Vagina (tissue), 2 donors: Measurements from ENCODE around the gene CBLB. TPM values are rescaled to one million over a fixed set of nuclear protein-coding genes. Genes with fewer than 3 reads are reported as not detected.
A peak's percentile ranks its signal among the peaks of the same experiment; 100 is the strongest.

Experiments used
- DNase-seq, 2 donors: peaks; one replicate each; pipeline ENCODE4 v3.0.0-alpha.2; 2017; ENCODE audit errors: extremely low spot score in 2 of 2
- H3K27ac ChIP-seq: fragments of 200-600 bp; sonication (generic); one replicate; pipeline ENCODE4 v1.5.1; 2019
- H3K27me3 ChIP-seq: fragments of 200-600 bp; sonication (generic); one replicate; pipeline ENCODE4 v1.5.1; 2019
- H3K36me3 ChIP-seq, 2 donors: fragments of 200-600 bp; sonication (generic); one replicate each; pipeline ENCODE4 v1.5.1; 2017 to 2019
- H3K4me1 ChIP-seq: fragments of 200-600 bp; sonication (generic); one replicate; pipeline ENCODE4 v1.5.1; 2019
- H3K4me3 ChIP-seq, 2 donors: fragments of 200-600 bp; sonication (generic); 1 replicate in 1 of 2; 2 replicates in 1 of 2; pipeline ENCODE4 v1.5.1; 2016 to 2019
- H3K9me3 ChIP-seq: fragments of 200-600 bp; sonication (generic); one replicate; pipeline ENCODE4 v1.5.1; 2019
- POLR2A ChIP-seq, 2 donors: fragments of 450-650 bp; IDR thresholded peaks; one replicate each; pipeline ENCODE4 v1.6.1; 2017; ENCODE audit warnings: antibody characterized with exemption in 2 of 2, mild to moderate bottlenecking in 2 of 2, moderate library complexity in 2 of 2
- POLR2AphosphoS5 ChIP-seq, 2 donors: sonication (generic); formaldehyde crosslinking; IDR thresholded peaks; one replicate each; pipeline ENCODE4 v1.9.0; 2017; ENCODE audit warnings: antibody characterized with exemption in 2 of 2, mild to moderate bottlenecking in 2 of 2, low read depth in 1 of 2; ENCODE audit not compliant: insufficient read depth in 1 of 2
- intact Hi-C: fragments of 100-400 bp; cut with DNase I; formaldehyde crosslinking; loops from one replicate; pipeline ENCODE4 v1.15.1; 2023
- total RNA-seq: library from RNA; depleted of rRNA; stranded (reverse); fragments of >200 nt; gene quantifications from one replicate; pipeline ENCODE4 v1.2.3, GENCODE V29; 2016
- TF ChIP-seq, protein P1 (sequence below), 3 experiments: fragments of 450-650 bp in 2 of 3; fragments of 200-600 bp in 1 of 3; sonication (generic) in 1 of 3; IDR thresholded peaks; one replicate each; pipeline ENCODE4 v1.5.1; 2017 to 2019; ENCODE audit warnings: antibody characterized with exemption in 3 of 3, mild to moderate bottlenecking in 2 of 3, moderate library complexity in 2 of 3

The CBLB gene
- total RNA-seq, 1 donor from 2014 or later, result 58.4 TPM

DNA sequence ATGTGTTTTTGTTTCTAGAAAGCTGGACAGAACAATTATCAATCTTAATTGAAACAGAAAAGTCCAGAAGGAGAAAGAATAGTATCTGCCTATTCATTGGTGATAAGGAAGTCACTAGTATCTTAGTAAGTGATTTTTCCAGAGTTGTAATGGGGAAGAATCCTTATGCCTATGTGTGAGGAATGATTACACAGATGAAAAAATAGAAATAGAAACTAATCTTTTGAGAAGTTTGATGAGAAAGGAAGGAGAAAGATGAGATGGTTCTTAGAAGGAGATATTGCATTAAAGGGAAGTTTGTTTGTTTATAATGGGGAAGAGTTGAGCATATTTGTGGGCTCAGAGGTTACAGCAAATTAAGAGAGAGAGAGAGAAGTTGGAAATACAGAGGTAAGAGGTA is 42.7 kb upstream of the CBLB start:
- intact Hi-C loops, result no loop called here

DNA sequence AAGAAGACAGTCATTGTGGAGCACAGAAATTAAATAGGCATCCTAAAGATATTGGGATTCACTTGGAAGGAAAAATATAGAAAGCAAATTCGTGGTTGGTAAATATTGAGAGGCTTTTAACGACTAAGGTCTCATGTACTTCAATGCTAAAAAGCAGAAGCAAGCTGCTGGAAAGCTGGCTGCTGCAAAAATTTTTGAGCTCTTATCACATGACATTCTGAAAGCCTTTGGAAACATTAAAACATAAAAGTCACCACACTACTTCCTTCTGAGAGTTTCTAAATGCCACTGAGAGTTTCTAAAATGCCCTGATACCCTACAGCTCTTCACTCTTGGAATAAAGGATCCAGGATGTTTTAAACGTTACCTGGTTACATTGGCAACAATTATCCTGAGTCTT is 39.0 kb upstream of the CBLB start:
- Histone ChIP-seq H3K36me3 (no peaks in the 10 kb centered on the region), H3K9me3 (no peaks in the 10 kb centered on the region), H3K4me3 (no peak overlapping the region), H3K27me3 (no peaks in the 10 kb centered on the region), H3K27ac (no peak overlapping the region), H3K4me1 (peaks cover 10% of the 10 kb centered on the region)
- intact Hi-C loops, result loop anchor here (2.0 kb wide), 1 partner anchor 39 kb away; the partner anchor contains the start of gene CBLB
- TF ChIP-seq POLR2AphosphoS5 (IDR thresholded peaks at IDR 0.05; ENCODE audit: insufficient read depth in 1 of 2, low read depth in 1 of 2) (no peak), POLR2A (IDR thresholded peaks at IDR 0.05) (no peak)
- TF ChIP-seq, protein P1, sequence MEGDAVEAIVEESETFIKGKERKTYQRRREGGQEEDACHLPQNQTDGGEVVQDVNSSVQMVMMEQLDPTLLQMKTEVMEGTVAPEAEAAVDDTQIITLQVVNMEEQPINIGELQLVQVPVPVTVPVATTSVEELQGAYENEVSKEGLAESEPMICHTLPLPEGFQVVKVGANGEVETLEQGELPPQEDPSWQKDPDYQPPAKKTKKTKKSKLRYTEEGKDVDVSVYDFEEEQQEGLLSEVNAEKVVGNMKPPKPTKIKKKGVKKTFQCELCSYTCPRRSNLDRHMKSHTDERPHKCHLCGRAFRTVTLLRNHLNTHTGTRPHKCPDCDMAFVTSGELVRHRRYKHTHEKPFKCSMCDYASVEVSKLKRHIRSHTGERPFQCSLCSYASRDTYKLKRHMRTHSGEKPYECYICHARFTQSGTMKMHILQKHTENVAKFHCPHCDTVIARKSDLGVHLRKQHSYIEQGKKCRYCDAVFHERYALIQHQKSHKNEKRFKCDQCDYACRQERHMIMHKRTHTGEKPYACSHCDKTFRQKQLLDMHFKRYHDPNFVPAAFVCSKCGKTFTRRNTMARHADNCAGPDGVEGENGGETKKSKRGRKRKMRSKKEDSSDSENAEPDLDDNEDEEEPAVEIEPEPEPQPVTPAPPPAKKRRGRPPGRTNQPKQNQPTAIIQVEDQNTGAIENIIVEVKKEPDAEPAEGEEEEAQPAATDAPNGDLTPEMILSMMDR (IDR thresholded peaks at IDR 0.05), result no peak
- DNase-seq, result no peak

More for the DNA sequence above, 42.7 kb upstream of the CBLB start:
- Histone ChIP-seq H3K27ac (no peak overlapping the region), H3K9me3 (no peaks in the 10 kb centered on the region), H3K4me3 (no peak overlapping the region), H3K27me3 (no peaks in the 10 kb centered on the region), H3K36me3 (no peaks in the 10 kb centered on the region), H3K4me1 (peaks cover 1% of the 10 kb centered on the region)
- TF ChIP-seq POLR2A (IDR thresholded peaks at IDR 0.05) (no peak), POLR2AphosphoS5 (IDR thresholded peaks at IDR 0.05; ENCODE audit: insufficient read depth in 1 of 2, low read depth in 1 of 2) (no peak)
- TF ChIP-seq, protein P1 (IDR thresholded peaks at IDR 0.05), result no peak
- DNase-seq, result no peak

DNA sequence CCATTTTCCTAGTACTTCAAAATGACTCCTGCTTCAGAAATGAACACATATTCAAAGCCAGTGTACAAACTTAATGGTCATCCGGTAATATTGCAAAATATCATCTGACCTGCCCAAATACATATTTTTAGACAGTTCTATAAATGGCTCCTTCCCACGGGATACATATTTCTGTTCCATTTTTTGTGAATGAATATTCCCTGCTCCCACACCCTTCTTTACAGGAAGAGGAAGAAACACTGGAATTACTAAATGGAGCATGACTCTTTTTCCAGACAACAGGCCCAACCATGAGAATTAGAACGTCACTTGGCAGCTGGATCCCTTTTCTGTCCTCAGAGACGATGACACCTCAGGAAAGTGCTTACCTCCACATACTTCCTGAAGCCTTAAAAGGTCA is 38.0 kb upstream of the CBLB start:
- Histone ChIP-seq H3K4me1 (peaks cover 10% of the 10 kb centered on the region), H3K4me3 (no peak overlapping the region), H3K27ac (peak overlapping the region; percentile 66), H3K27me3 (no peaks in the 10 kb centered on the region), H3K36me3 (no peaks in the 10 kb centered on the region), H3K9me3 (no peaks in the 10 kb centered on the region)
- peak in 1 of 2 donors; percentile 92 for DNase-seq
- TF ChIP-seq POLR2A (IDR thresholded peaks at IDR 0.05) (no peak), POLR2AphosphoS5 (IDR thresholded peaks at IDR 0.05; ENCODE audit: insufficient read depth in 1 of 2, low read depth in 1 of 2) (peak in 1 of 2 donors; percentile 95)
- intact Hi-C loops, result loop anchor here (2.0 kb wide), 1 partner anchor 38 kb away; the partner anchor contains the start of gene CBLB

DNA sequence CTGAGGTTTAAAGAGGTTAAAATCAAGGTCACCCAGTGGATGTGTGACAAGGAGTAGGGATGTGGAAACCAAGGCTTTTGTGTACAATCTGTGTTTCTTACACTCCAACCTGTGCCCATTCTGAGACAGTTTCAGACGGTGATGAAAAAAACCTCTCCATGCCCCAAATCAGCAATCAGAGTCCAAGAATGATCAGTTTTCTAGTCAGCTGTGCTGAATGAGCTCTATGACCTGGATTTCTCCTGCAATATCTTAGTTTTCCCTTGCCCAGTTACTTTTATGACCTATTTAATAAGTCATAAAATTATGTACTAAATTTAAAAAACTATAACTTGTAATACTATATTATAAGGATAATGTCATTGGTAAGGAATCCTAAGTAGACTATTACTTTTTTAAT is 37.5 kb upstream of the CBLB start:
- peaks cover 10% of the 10 kb centered on the region for H3K4me1 ChIP-seq
- no peaks in the 10 kb centered on the region for H3K27me3 ChIP-seq
- no peak for DNase-seq
- no peaks in the 10 kb centered on the region for H3K36me3 ChIP-seq
- intact Hi-C loops, result loop anchor here (2.0 kb wide), 1 partner anchor 38 kb away; the partner anchor contains the start of gene CBLB
- TF ChIP-seq POLR2AphosphoS5 (IDR thresholded peaks at IDR 0.05; ENCODE audit: insufficient read depth in 1 of 2, low read depth in 1 of 2), result no peak
- peak overlapping the region; percentile 66 for H3K27ac ChIP-seq
- H3K4me3 ChIP-seq, result no peak overlapping the region
- H3K9me3 ChIP-seq, result no peaks in the 10 kb centered on the region

DNA sequence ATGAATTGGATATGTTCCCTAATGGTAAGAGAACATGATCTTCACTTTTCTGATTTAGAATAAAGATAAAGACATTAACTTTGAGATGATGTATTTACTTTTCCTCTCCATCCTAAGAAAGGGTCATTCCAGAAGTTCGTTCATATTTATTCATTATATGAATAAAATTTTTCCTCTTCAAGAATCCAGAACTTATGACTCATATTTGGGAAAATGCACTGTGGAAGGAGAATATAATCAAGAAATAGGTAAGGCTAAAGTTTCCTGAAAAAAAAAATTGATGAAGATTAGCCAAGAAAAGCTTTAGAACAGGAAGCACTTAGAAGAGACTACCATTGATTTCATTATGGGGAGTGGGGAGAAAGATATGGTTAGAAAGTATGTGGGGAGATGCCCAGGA is 36.5 kb upstream of the CBLB start:
- Histone ChIP-seq H3K4me1 (peaks cover 10% of the 10 kb centered on the region), H3K27me3 (no peaks in the 10 kb centered on the region), H3K27ac (no peak overlapping the region), H3K9me3 (no peaks in the 10 kb centered on the region), H3K36me3 (no peaks in the 10 kb centered on the region), H3K4me3 (no peak overlapping the region)
- intact Hi-C loops, result no loop called here
- no peak for DNase-seq
- no peak for TF ChIP-seq POLR2AphosphoS5 (IDR thresholded peaks at IDR 0.05; ENCODE audit: insufficient read depth in 1 of 2, low read depth in 1 of 2)
- TF ChIP-seq, protein P1 (IDR thresholded peaks at IDR 0.05), result no peak
- TF ChIP-seq POLR2A (IDR thresholded peaks at IDR 0.05), result no peak

DNA sequence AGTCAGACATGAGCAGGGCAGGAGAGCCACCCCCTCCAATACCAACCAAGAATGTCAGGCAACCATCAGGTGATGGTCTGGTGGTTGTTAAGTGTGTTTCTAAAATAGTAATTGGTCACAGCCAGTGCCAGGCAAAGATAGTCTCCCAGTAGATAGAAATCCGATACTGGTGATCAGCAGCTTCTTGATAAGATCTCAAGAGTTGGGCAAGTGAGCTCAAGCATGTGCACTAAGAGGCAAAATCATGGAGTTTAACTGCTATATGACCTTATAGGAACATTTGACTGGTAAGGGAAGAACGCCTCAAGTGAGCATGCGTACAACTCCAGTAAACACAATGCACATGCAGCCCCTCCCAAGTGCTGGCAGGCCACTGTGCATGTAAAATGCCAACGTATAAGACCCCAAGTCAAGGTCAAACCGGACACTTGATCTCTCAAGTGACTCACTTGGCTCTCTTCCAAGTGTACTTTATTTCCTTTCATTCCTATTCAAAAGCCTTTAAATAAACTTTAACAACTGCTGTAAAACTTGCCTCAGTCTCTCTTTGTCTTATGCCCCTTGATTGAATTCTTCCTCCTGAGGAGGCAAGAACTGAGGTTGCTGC is 36.0 kb upstream of the CBLB start:
- H3K36me3 ChIP-seq, result no peaks in the 10 kb centered on the region
- DNase-seq, result no peak
- intact Hi-C loops, result no loop called here
- peaks cover 10% of the 10 kb centered on the region for H3K4me1 ChIP-seq
- H3K27ac ChIP-seq, result no peak overlapping the region
- no peak overlapping the region for H3K4me3 ChIP-seq
- H3K9me3 ChIP-seq, result no peaks in the 10 kb centered on the region
- no peaks in the 10 kb centered on the region for H3K27me3 ChIP-seq
- TF ChIP-seq POLR2AphosphoS5 (IDR thresholded peaks at IDR 0.05; ENCODE audit: insufficient read depth in 1 of 2, low read depth in 1 of 2), result no peak
- TF ChIP-seq, protein P1 (IDR thresholded peaks at IDR 0.05), result no peak
- TF ChIP-seq POLR2A (IDR thresholded peaks at IDR 0.05), result no peak
